H1 (cell line): ENCODE results near the gene MYH11. TPM values are rescaled to one million over a fixed set of nuclear protein-coding genes. Genes with fewer than 3 reads are reported as not detected.

Source experiments
- CTCF ChIA-PET: fragments of 300-600 bp; sonication (Branson Sonifier 250); formaldehyde crosslinking; loops from one replicate; lab custom pipeline; 2021; ENCODE audit not compliant: partially characterized antibody; lab: Charles Lee
- POLR2A ChIA-PET: fragments of 300-600 bp; sonication (Branson Sonifier 250); formaldehyde crosslinking; loops from one replicate; lab custom pipeline; 2021; ENCODE audit warnings: inconsistent platforms; ENCODE audit not compliant: partially characterized antibody; lab: Charles Lee
- DNase-seq, 2 experiments: peaks; one replicate each; pipeline versions ENCODE4 v3.0.0 to v3.0.0-alpha.2; 2010 to 2022; ENCODE audit warnings: low spot score in 2 of 2, low read depth in 1 of 2, mixed read lengths in 1 of 2
- FAIRE-seq: peaks from 2 replicates; lab custom pipeline; 2011; peaks lifted over from hg19 to GRCh38; lab: Jason Lieb, UNC
- H2AFZ ChIP-seq: 2 replicates; pipeline ENCODE4 v1.8.1; 2012; ENCODE audit warnings: low read length, inconsistent platforms
- H2AK5ac ChIP-seq: 2 replicates; pipeline ENCODE4 v1.6.1; 2013; ENCODE audit warnings: low read depth, low read length
- H2BK120ac ChIP-seq: replicated peaks from 2 replicates; pipeline ENCODE3; 2013; ENCODE audit warnings: low read depth, low read length, inconsistent platforms
- H2BK12ac ChIP-seq: 2 replicates; pipeline ENCODE4 v1.6.1; 2013; ENCODE audit warnings: low read depth, low read length
- H2BK15ac ChIP-seq: 2 replicates; pipeline ENCODE4 v1.6.1; 2013; ENCODE audit warnings: low read length
- H2BK20ac ChIP-seq: 2 replicates; pipeline ENCODE4 v1.6.1; 2013; ENCODE audit warnings: low read length
- H2BK5ac ChIP-seq: 2 replicates; pipeline ENCODE4 v1.6.1; 2013; ENCODE audit warnings: low read depth, low read length
- H3K14ac ChIP-seq: 2 replicates; pipeline ENCODE4 v1.6.1; 2013; ENCODE audit warnings: inconsistent platforms; ENCODE audit not compliant: insufficient read length
- H3K18ac ChIP-seq: 2 replicates; pipeline ENCODE4 v1.6.1; 2013; ENCODE audit warnings: low read length; ENCODE audit errors: extremely low read depth
- H3K23ac ChIP-seq: 2 replicates; pipeline ENCODE4 v1.6.1; 2013; ENCODE audit warnings: inconsistent platforms; ENCODE audit not compliant: insufficient read length
- H3K23me2 ChIP-seq: 2 replicates; pipeline ENCODE4 v1.6.1; 2013; ENCODE audit warnings: low read depth, low read length
- H3K27ac ChIP-seq: 2 replicates; pipeline ENCODE4 v1.6.1; 2011; ENCODE audit warnings: low read depth, low read length, inconsistent platforms
- H3K27me3 ChIP-seq, 4 experiments: replicated peaks in 1 of 4; 1 replicate in 1 of 4; 2 replicates in 3 of 4; pipeline versions ENCODE4 v1.6.1 to v1.8.1; 2011 to 2013; ENCODE audit warnings: low read length in 3 of 4, mild to moderate bottlenecking in 3 of 4, inconsistent platforms in 2 of 4, mixed read lengths in 2 of 4, moderate library complexity in 1 of 4; ENCODE audit not compliant: control insufficient read depth in 3 of 4, insufficient read depth in 3 of 4; ENCODE audit errors: extremely low read depth in 1 of 4
- H3K36me3 ChIP-seq, 4 experiments: 2 replicates each; pipeline versions ENCODE4 v1.6.1 to v1.8.1; 2011 to 2013; ENCODE audit warnings: mild to moderate bottlenecking in 4 of 4, low read length in 3 of 4, moderate library complexity in 2 of 4, control low read depth in 1 of 4, inconsistent platforms in 1 of 4; ENCODE audit not compliant: insufficient read depth in 4 of 4, control insufficient read depth in 2 of 4
- H3K4ac ChIP-seq: replicated peaks from 2 replicates; pipeline ENCODE3; 2013; ENCODE audit warnings: low read length, low read depth, mixed read lengths, inconsistent platforms; ENCODE audit not compliant: insufficient read length
- H3K4me1 ChIP-seq, 4 experiments: replicated peaks in 1 of 4; 1 replicate in 1 of 4; 2 replicates in 3 of 4; pipeline versions ENCODE4 v1.6.1 to v1.8.1; 2011 to 2013; ENCODE audit warnings: low read length in 3 of 4, inconsistent platforms in 2 of 4, mixed read lengths in 1 of 4; ENCODE audit not compliant: insufficient read depth in 4 of 4, control insufficient read depth in 3 of 4
- H3K4me2 ChIP-seq, 2 experiments: 2 replicates each; pipeline versions ENCODE4 v1.6.1 to v1.8.1; 2011 to 2013; ENCODE audit warnings: low read depth in 2 of 2, low read length in 2 of 2, control low read depth in 1 of 2, inconsistent platforms in 1 of 2, mild to moderate bottlenecking in 1 of 2; ENCODE audit not compliant: insufficient read depth in 1 of 2
- H3K4me3 ChIP-seq, 4 experiments: fragments of 200-600, 300-600 bp in 1 of 4; sonication (generic), shearing (Covaris generic), sonication (Bioruptor Twin) in 1 of 4; 2 replicates each; pipeline versions ENCODE4 v1.5.1 to v1.8.1; 2011 to 2016; ENCODE audit warnings: low read length in 4 of 4, low read depth in 3 of 4, control low read depth in 2 of 4, inconsistent platforms in 2 of 4, mild to moderate bottlenecking in 2 of 4, mixed read lengths in 1 of 4, moderate library complexity in 1 of 4; ENCODE audit not compliant: insufficient read depth in 2 of 4; ENCODE audit errors: extremely low read depth in 1 of 4
- H3K56ac ChIP-seq: replicated peaks from 2 replicates; pipeline ENCODE3; 2013; ENCODE audit warnings: low read depth, mild to moderate bottlenecking, mixed read lengths, low read length, inconsistent platforms; ENCODE audit not compliant: insufficient read length
- H3K79me1 ChIP-seq: 2 replicates; pipeline ENCODE4 v1.6.1; 2013; ENCODE audit warnings: low read depth, low read length, control low read depth
- H3K79me2 ChIP-seq, 2 experiments: 2 replicates each; pipeline versions ENCODE4 v1.6.1 to v1.8.1; 2012 to 2013; ENCODE audit warnings: low read length in 2 of 2, mild to moderate bottlenecking in 2 of 2, inconsistent platforms in 1 of 2; ENCODE audit not compliant: insufficient read depth in 2 of 2, control insufficient read depth in 1 of 2
- H3K9ac ChIP-seq, 4 experiments: replicated peaks in 1 of 4; 1 replicate in 1 of 4; 2 replicates in 3 of 4; pipeline versions ENCODE4 v1.6.1 to v1.8.1; 2011 to 2013; ENCODE audit warnings: low read depth in 3 of 4, low read length in 3 of 4, control low read depth in 2 of 4, mild to moderate bottlenecking in 2 of 4, moderate library complexity in 2 of 4, inconsistent platforms in 1 of 4; ENCODE audit errors: extremely low read depth in 1 of 4
- H3K9me3 ChIP-seq, 2 experiments: 2 replicates each; pipeline versions ENCODE4 v1.6.1 to v1.8.1; 2012 to 2013; ENCODE audit warnings: mild to moderate bottlenecking in 2 of 2, moderate library complexity in 2 of 2, control low read depth in 1 of 2, inconsistent platforms in 1 of 2, low read depth in 1 of 2, low read length in 1 of 2, mixed read lengths in 1 of 2; ENCODE audit not compliant: insufficient read depth in 2 of 2
- H4K20me1 ChIP-seq, 2 experiments: replicated peaks in 1 of 2; 2 replicates each; pipeline versions ENCODE3 to v1.8.1; 2011 to 2013; ENCODE audit warnings: inconsistent platforms in 2 of 2, low read length in 2 of 2, mild to moderate bottlenecking in 1 of 2; ENCODE audit not compliant: insufficient read depth in 2 of 2, control insufficient read depth in 1 of 2
- H4K5ac ChIP-seq: 2 replicates; pipeline ENCODE4 v1.6.1; 2013; ENCODE audit warnings: low read length, low read depth, mixed read lengths, inconsistent platforms; ENCODE audit not compliant: insufficient read length
- H4K8ac ChIP-seq: 2 replicates; pipeline ENCODE4 v1.8.0; 2013; ENCODE audit warnings: mild to moderate bottlenecking, moderate library complexity, low read length, inconsistent platforms; ENCODE audit not compliant: insufficient read depth; ENCODE audit errors: extremely low read depth
- H4K91ac ChIP-seq: replicated peaks from 2 replicates; pipeline ENCODE3; 2013; ENCODE audit warnings: low read length, mixed read lengths, inconsistent platforms; ENCODE audit not compliant: insufficient read length
- SUZ12 ChIP-seq: fragments of 200-600 bp; sonication (generic); IDR thresholded peaks from 2 replicates; pipeline ENCODE4 v1.6.1; 2012; ENCODE audit warnings: mild to moderate bottlenecking, inconsistent platforms, low read length, moderate library complexity, mixed read lengths
- ZNF274 ChIP-seq: IDR thresholded peaks from 2 replicates; pipeline ENCODE4 v1.7.0; 2012; ENCODE audit warnings: low read length, borderline replicate concordance; ENCODE audit errors: extremely low read depth
- WGBS, 2 experiments: shearing (Covaris generic) in 1 of 2; methylation state at CpG; one replicate each; pipeline versions ENCODE4 v1.1.6 to v1.1.7; 2013 to 2015; ENCODE audit warnings: low lambda C conversion rate in 2 of 2, mixed read lengths in 2 of 2, inconsistent platforms in 1 of 2, low coverage in 1 of 2, missing lambda C conversion rate in 1 of 2; ENCODE audit not compliant: insufficient replicate concordance in 2 of 2, insufficient coverage in 1 of 2, insufficient read length in 1 of 2; ENCODE audit errors: extremely low coverage in 1 of 2, missing lambda C conversion rate in 1 of 2; 5-methylcytosine and 5-hydroxymethylcytosine counted together
- polyA plus RNA-seq, 7 experiments: library from polyadenylated mRNA; depleted of rRNA in 3 of 7; stranded (reverse) in 5 of 7; unstranded in 2 of 7; fragments of >200 nt in 5 of 7; fragments of 200-250 nt in 2 of 7; gene quantifications; 1 replicate in 5 of 7; 2 replicates in 1 of 7; 4 replicates in 1 of 7; pipeline versions ENCODE4 v1.2.1 to v1.2.3, GENCODE V29; 2011 to 2013; ENCODE audit warnings: missing spikeins in 2 of 7, mixed read lengths in 2 of 7
- total RNA-seq: library from RNA; stranded (reverse); fragmentation: NEBNext Ultra II Directional; extraction: Animal tissue kit (Norgen Biotek cat#: 25700); gene quantifications from 2 replicates; pipeline ENCODE4 v1.2.1, GENCODE V29; 2021

Gene MYH11
- total and polyA plus RNA-seq, 2 of the 8 experiments (the other 6 are each of a cell fraction or from before 2014, with no cell fraction given): 0.11 to 0.78 TPM

DNA sequence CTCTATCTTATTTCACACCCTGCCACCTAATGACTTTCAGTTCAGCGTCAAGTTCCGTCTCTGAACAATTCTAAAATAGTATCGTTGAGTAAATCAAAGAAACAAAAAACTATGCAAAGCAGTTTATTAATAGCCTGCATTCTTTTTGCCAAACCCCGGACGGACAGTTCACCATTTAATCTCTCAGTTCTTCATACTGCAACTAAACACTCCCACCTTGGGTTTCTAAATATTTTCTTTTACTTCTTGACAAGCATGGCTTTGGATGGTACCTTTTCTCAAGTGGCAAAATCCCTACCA, 1.2 kb downstream of the MYH11 start:
- 89% methylated on average over 5 of the region's 5 CpGs; no CpG with 5 or more reads in 1 of the 2 experiments for WGBS, 2 experiments
- TF ChIP-seq ZNF274 (no peak), SUZ12 (0 out of 2 replicates have a peak, but pooled peaks have one; percentile 5)
- Histone ChIP-seq H3K36me3 (no peaks in the 10 kb centered on the region), H3K9ac (no peak overlapping the region), H3K23me2 (peaks cover 12% of the 10 kb centered on the region), H3K23ac (no peak overlapping the region), H3K27ac (no peak overlapping the region), H2BK15ac (no peak overlapping the region), H3K56ac (no peak overlapping the region), H3K4me2 (no peak overlapping the region), H4K91ac (no peak overlapping the region), H4K5ac (no peak overlapping the region), H2BK12ac (no peak overlapping the region), H3K4ac (no peak overlapping the region), H3K27me3 (peaks cover 4 to 42% (median 31%) of the 10 kb centered on the region in 4 experiments), H3K4me3 (no peak overlapping the region), H3K79me1 (no peaks in the 10 kb centered on the region), H2AFZ (no peak overlapping the region), H2BK120ac (no peak overlapping the region), H2BK20ac (no peak overlapping the region), H3K9me3 (no peaks in the 10 kb centered on the region), H2AK5ac (no peak overlapping the region), H3K18ac (no peak overlapping the region), H2BK5ac (no peak overlapping the region), H3K14ac (no peak overlapping the region), H3K79me2 (no peaks in the 10 kb centered on the region), H4K8ac (no peak overlapping the region), H3K4me1 (no peaks in the 10 kb centered on the region; a peak in 2 of 7 replicates), H4K20me1 (no peaks in the 10 kb centered on the region)
- FAIRE-seq (no peak), DNase-seq (no peak)
- ChIA-PET CTCF (no interaction called here), POLR2A (no interaction called here)
